Adrenal gland (tissue), 5 donors: Measurements from ENCODE around the gene PELI1.

Experiments
- CTCF ChIP-seq, 6 experiments: fragments of 450-650 bp in 4 of 6; fragments of 200-600 bp in 2 of 6; sonication (generic) in 1 of 6; IDR thresholded peaks; 1 replicate in 5 of 6; 2 replicates in 1 of 6; pipeline versions ENCODE4 v1.5.1 to v1.8.0; 2016 to 2021; ENCODE audit warnings: antibody characterized with exemption in 6 of 6, mild to moderate bottlenecking in 2 of 6, moderate library complexity in 1 of 6
- POLR2A ChIP-seq, 2 donors: fragments of 450-650 bp; IDR thresholded peaks; one replicate each; pipeline ENCODE4 v1.6.1; 2017; ENCODE audit warnings: antibody characterized with exemption in 2 of 2, mild to moderate bottlenecking in 2 of 2, moderate library complexity in 1 of 2
- donor health status: DM: no; HTN: no; CAD: no.

GRCh38 chr2:64128943-64129391, 15.3 kb downstream of the PELI1 start:
- TF ChIP-seq CTCF (IDR thresholded peaks at IDR 0.05): no peak
- no peak for TF ChIP-seq POLR2A (IDR thresholded peaks at IDR 0.05)
